A673 (cell line): ENCODE data around the gene CTNNA1.

Experiments
- EZH2 ChIP-seq: fragments of 200-600 bp; sonication (generic); IDR thresholded peaks from 2 replicates; pipeline ENCODE4 v1.6.1; 2017; ENCODE audit warnings: borderline replicate concordance, low read depth, mild to moderate bottlenecking, mixed read lengths, antibody characterized with exemption, low read length; ENCODE audit not compliant: poor library complexity, severe bottlenecking
- TF ChIP-seq, protein P1 (sequence below): fragments of 300-800, 200-600 bp; sonication (generic); conservative IDR thresholded peaks from 2 replicates; pipeline ENCODE4 v1.5.1; 2017; ENCODE audit warnings: low read depth, mild to moderate bottlenecking, antibody characterized with exemption, low read length, moderate library complexity, mixed read lengths

DNA sequence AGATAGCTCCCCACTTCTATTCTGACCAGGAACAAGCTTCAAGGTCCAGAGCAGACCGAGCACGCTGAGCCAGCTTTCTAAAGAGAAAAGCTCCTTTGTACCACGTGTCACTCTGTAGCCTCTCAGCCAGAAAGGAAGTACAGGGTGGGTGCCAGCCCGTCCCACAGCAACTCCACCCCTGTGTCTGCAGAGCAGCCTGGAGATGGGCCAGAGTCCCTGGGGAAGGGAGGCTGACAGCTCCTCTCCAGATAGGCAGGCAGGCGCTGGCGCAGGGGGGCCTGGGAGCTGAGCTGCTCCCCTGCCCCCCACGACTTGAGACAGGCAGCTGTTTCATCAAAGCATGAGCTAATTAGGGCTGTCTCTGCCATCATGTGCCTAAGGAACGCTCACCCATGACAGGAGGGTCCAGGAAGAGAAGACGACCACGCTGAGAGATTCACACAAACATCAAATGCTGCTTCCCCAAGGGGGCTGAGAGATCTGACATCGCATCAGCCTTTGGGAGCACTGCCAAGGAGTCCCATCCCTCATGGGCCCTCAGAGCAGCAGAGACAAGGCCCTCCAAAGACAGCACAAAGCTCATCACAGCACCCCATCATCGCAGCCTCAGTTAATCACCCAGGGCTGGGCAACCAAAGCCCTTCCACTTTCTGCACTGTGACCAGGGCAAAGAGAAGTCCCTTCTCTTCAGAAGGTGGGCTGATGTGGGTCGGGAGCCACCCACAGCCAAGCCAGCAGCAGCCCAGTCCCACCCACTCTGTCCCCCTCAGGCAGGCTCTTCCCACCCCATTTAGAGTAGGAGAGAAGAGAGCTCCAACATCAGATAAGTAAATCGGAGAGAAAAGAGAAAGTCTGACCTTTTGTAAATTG is 200.4 kb downstream of the CTNNA1 start:
- TF ChIP-seq EZH2, result no peak
- TF ChIP-seq, protein P1, sequence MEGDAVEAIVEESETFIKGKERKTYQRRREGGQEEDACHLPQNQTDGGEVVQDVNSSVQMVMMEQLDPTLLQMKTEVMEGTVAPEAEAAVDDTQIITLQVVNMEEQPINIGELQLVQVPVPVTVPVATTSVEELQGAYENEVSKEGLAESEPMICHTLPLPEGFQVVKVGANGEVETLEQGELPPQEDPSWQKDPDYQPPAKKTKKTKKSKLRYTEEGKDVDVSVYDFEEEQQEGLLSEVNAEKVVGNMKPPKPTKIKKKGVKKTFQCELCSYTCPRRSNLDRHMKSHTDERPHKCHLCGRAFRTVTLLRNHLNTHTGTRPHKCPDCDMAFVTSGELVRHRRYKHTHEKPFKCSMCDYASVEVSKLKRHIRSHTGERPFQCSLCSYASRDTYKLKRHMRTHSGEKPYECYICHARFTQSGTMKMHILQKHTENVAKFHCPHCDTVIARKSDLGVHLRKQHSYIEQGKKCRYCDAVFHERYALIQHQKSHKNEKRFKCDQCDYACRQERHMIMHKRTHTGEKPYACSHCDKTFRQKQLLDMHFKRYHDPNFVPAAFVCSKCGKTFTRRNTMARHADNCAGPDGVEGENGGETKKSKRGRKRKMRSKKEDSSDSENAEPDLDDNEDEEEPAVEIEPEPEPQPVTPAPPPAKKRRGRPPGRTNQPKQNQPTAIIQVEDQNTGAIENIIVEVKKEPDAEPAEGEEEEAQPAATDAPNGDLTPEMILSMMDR, result no peak
